Upper lobe of left lung (tissue), 4 donors: ENCODE results near the gene AMZ1.
A peak's percentile ranks its signal among the peaks of the same experiment; 100 is the strongest.

Experiments used
- CTCF ChIP-seq, 6 experiments: fragments of 450-650 bp in 4 of 6; fragments of 200-600 bp in 2 of 6; sonication (generic) in 2 of 6; IDR thresholded peaks; one replicate each; pipeline ENCODE4 v1.5.1; 2016 to 2019; ENCODE audit warnings: antibody characterized with exemption in 6 of 6
- EP300 ChIP-seq, 4 donors: sonication (generic); formaldehyde crosslinking; IDR thresholded peaks; one replicate each; pipeline ENCODE4 v1.5.1; 2017; ENCODE audit warnings: antibody characterized with exemption in 4 of 4, control low read depth in 2 of 4
- POLR2A ChIP-seq, 4 donors: fragments of 450-650 bp; IDR thresholded peaks; one replicate each; pipeline ENCODE4 v1.5.1; 2016 to 2017; ENCODE audit warnings: antibody characterized with exemption in 4 of 4, mild to moderate bottlenecking in 2 of 4
- POLR2AphosphoS5 ChIP-seq, 2 donors: sonication (generic); formaldehyde crosslinking; IDR thresholded peaks; one replicate each; pipeline ENCODE4 v1.5.1; 2017; ENCODE audit warnings: antibody characterized with exemption in 2 of 2

DNA sequence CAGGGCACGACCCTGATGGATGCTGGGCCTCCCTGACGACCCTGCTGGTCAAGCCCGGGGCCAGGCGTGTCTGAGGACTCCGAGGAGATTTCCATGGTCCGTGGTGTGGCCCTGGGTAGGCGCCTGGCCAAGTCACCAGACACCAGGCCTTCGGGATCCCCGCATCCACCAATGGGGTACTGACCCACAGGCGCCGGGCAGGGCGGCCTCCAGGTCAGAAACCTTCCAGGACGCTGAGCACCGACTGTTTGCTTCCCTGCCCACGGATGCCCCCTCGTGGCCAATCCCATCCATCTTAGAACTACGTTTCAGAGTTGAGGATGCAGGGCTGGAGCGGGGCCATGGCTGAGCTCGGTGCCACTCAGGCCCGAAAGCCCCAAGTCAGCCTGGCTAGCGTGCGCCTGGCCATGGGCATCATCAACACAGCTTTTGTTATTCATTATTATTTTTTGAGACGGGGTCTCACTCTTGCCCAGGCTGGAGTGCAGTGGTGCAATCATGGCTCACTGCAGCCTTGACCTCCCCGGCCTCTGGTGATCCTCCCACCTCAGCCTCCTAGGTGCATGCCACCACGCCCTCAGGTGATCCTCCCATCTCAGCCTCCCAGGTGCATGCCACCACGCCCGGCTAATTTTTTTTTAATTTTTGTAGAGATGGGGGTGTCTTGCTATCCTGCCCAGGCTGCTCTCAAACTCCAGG lies 7.1 kb upstream of the AMZ1 start:
- TF ChIP-seq CTCF (IDR thresholded peaks at IDR 0.05) = peak; percentile 64 to 87 (median 78)
- no peak for TF ChIP-seq POLR2AphosphoS5 (IDR thresholded peaks at IDR 0.05)
- no peak for TF ChIP-seq POLR2A (IDR thresholded peaks at IDR 0.05)
- no peak for TF ChIP-seq EP300 (IDR thresholded peaks at IDR 0.05)
